Activated CD4-positive, alpha-beta T cell treated with anti-CD3 and anti-CD28 coated beads, Interleukin-2, amount 50 U/mL, for 24 hours (primary cell): ENCODE measurements around the gene ZNF529.
"Not testable (repeated sequence)": the region's sequence is repeated elsewhere in the genome, so short reads cannot be mapped to it uniquely, and the experiment has no call there.

Source experiments
- DNase-seq, 2 donors: peaks; one replicate each; pipeline ENCODE4 v3.0.0-alpha.2; 2020; ENCODE audit warnings: low read depth in 1 of 2, low spot score in 1 of 2

ZNF529 gene

DNA sequence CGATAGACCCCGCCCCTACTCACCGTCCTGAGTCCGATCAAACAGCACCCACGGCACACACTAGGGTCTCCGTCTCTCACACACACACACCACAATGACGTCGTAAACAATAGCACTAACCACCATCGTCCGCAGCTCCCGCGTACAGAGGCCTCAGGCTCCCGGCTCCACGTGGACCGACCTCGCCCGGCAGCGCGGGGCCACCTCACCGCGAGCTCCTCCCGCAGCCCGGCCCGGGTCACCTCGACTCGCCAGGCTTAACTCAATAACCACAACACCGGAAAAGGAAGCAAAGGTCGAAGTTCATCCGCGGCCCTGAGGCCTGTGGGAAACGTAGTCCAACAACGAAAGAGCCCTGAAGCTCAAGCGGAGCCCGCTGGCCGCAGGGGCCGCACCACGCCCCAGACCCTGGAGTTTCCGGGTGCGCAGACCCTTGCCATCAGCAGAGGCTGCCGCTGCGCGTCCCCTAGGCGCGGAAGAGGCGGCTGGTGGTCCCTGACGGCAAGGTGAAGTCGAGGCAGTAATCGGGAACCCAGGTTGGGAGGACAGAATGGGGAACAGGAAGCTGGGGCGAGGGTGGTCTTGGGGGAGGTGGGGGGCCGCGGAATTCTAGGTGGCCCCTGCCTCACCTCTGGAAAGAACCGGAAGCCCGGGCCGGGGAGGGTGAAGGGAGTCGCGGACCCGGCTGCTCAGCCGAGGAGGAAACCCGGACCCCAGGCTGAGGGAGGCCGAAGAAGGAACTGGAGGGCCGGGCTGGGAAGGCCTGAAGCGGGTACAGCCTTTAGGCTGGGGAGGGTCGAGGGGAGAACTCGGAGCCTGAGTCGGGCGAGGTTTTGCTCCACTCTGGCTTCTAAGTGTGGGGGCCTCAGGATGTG lies at the start of gene ZNF529:
TSS of gene ZNF529 (minus strand) at position 273 of the 875 bp plus-strand sequence. CDS start 946 bp downstream, outside the sequence.
- DNase-seq, result peak; percentile 68 to 82

DNA sequence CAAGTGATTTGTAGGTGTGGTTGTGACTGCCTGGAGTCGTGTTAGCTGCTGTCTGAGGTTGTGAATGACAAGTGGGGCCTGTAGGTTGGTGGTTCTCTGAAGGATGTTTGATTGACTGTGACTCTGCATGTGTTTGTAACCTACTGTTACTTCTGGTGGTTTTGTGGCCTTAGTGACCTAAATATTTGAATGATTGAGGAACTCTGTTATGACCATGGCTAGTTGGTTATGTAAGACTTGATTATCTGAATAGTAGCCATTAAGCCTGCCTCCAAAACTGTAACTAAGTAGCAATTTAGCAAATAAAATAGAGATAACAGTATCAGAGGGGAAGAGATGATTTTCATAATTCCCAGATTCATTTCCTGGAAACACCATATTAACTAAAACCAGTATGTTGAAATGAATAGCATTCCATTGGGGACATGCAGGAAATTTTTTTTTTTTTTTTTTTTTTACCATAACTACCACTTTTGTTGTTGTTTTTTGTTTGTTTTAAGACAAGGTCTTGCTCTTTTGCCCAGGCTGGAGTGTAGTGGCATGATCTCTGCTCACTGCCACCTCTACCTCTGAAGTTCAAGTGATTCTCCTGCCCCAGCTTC lies 32.9 kb upstream of the ZNF529 start:
- peak in 1 of 2 donors; percentile 5 for DNase-seq

DNA sequence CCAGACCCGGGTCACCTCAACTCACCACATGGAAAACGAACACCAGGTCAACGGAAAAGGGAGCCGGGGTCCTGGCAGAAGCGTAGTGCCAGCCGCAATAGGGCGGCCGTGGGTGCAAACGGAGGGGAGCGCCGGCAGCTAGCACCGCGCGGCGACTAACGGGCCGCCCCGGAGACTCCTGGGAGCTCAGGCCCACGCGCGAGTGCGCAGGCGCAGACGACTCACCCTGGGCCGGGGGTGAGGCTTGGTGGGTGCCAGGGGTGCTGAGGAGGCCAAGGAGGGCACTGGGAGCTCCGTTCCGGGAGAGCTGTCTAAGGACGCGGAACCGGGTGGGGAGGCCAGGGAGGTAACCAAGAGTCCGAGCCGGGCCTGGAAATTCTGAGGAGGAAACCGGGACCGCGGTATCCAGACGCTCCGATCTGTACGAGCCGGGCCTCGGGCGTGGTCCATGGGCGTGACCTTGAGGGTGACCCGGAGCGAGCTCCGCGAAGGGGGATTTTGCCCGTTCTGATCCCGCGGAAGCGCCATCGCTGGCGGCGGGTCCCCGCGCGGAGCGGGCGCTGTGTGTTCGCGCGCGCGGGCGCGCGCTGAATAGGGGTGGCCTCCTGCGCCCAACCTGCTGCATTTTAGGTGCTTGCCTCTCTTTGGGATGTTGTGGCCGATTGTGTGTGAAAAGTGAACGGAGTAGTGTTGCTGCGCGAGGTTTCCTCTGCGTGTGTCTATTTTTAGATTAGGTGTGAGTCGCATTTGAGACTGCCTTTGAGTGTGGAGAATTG lies 32.2 kb upstream of the ZNF529 start, which contains the start of gene ZNF382:
TSS of gene ZNF382 (plus strand) at position 213 of the 776 bp plus-strand sequence. CDS start 4,602 bp downstream, outside the sequence.
- DNase-seq, result peak; percentile 80 to 84

DNA sequence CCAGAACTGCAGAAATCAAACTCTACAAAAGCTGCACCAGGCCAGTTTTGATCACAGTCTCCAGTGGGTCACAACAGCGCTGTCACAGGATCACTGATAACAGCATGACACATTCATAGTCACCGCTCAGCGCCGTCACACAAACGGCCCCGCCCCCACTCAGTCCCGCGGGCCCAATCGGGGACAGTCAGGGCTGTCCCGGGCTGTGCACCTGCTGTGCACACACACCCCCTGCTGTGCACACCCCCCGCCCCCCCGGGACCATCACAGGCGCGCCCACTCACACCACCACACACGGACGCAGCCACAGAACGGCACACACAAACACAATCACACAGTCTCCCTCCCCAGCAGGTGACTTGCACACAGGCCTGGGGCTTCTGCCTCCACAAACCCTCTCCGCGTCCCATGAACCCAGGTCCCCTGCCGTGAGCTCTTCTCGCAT lies 31.6 kb upstream of the ZNF529 start:
- DNase-seq, result peak; percentile 80 to 85

GRCh38 chr19:36602681-36603080 lies 29.6 kb upstream of the ZNF529 start:
- not testable (repeated sequence) for DNase-seq

GRCh38 chr19:36579255-36579654 lies 6.2 kb upstream of the ZNF529 start:
- no peak for DNase-seq

DNA sequence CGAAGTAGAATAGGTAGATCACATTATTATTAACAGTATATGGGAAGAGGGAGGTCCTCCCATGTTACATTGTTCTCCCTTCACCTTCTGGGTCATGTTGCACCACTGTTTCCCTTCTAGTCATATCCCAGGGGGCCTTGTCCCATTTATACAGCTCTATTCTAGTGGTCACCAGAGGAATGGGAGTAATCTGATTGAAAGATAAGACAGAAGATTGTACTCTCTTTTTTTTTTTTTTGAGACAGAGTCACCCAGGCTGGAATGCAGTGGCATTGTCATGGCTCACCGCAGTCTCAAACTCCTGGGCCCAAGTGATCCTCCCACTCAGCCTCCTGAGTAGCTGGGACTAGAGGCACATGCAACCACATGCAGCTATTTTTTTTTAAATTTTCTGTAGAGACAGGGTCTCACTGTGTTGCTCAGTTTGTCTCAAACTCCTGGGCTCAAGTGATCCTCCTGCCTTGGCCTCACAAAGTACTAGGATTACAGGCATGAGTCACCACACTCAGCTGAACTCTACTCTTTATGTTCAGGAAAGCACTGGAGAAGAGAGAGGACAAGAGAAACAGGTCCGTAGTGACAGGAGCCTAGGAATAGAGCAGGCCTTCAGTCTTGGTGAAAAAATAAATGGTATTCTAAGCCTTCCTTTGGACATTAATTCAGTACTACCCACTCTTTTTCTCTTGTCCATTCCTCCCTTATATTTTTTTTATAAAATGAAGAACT lies 4.3 kb upstream of the ZNF529 start:
- no peak for DNase-seq

- no peak for DNase-seq
These were observed 1.6 kb upstream of the ZNF529 start for GRCh38 chr19:36574741-36575140.

GRCh38 chr19:36573895-36574720 lies 1.0 kb upstream of the ZNF529 start:
- no peak for DNase-seq

- no peak for DNase-seq
These were observed 486 bp downstream of the ZNF529 start for GRCh38 chr19:36572593-36573019.

DNA sequence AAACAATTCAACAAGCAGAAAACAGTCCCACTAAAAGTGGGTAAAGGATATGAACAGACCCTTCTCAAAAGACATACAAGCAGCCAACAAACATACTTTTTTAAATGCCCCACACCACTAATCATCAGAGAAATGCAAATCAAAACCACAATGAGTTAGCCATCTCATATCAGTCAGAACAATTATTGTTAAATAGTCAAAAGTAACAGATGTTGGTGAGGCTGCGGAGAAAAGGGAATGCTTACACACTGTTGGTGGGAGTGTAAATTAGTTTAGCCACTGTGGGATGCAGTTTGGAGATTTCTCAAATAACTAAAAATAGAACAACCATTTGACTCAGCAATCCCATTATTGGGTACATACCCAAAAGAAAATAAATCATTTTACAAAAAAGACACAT lies 8.7 kb downstream of the ZNF529 start:
- DNase-seq, result no peak

- DNase-seq, result no peak
These were observed 25.9 kb downstream of the ZNF529 start for GRCh38 chr19:36547001-36547732.

- peak in 1 of 2 donors; percentile 4 for DNase-seq
These were observed 44.1 kb downstream of the ZNF529 start for GRCh38 chr19:36528921-36529518.

GRCh38 chr19:36528194-36528920 lies 44.7 kb downstream of the ZNF529 start, which contains the start of gene ZNF260:
Gene ZNF260, minus strand, starts transcription at chr19:36528271. Its CDS starts 13,033 bp downstream, at chr19:36515238.
- peak; percentile 86 to 94 for DNase-seq

- DNase-seq, result no peak
These were observed 45.3 kb downstream of the ZNF529 start for GRCh38 chr19:36527873-36528193.

DNA sequence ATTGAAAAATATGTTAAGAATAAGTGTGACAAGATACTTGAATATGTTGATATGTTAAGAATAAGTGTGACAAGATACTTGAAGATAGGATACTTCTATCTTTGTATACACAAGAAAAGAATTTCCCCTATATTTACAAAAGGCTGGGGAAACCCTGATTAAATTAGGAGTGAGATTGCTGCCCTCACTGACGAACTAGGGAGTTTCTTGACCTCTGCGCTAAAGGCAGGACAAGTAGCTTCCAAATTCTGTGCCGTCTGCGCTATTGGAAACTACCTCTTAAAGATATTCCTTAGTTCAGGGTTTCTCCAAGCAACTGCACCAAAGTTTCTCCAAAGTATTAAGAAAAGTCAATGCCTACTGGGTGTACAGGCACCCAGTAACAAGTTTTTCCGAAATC lies 45.8 kb downstream of the ZNF529 start:
- no peak for DNase-seq

DNA sequence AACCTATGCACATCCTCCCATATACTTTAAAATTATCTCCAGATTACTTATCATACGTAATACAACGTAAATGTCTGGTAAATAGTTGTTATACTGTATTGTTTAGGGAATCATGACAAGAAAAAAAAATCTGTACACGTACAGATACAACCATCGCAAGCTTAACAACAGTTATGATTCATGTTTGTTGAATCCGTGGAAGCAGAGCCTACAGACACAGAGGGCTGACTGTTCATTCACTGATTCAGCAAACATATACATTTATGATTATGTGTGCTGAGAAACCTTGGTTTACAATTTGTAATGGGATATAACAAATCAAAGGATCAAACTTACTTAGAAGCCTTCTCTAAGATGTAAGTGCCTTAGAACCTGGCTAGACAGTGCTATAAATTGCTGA lies 46.5 kb downstream of the ZNF529 start:
- DNase-seq, result no peak

DNA sequence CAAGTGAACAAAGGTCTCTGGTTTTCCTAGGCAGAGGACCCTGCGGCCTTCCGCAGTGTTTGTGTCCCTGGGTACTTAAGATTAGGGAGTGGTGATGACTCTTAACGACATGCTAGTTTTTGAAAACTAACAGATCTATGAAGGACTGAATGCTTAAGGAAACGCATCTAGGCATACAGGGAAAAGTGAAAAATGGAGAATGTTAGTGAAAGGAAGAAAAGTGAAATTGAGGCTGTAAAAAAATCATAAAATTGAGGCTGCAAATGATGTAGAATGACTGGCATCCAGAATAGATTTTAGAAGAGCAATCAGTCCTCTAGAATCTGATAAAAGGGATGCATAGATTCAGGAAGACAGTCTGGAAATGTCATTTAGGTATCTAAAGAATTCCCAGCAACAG lies 48.5 kb downstream of the ZNF529 start:
- no peak for DNase-seq
